Measurements from ENCODE around the gene THSD1. TPM values are rescaled to one million over a fixed set of nuclear protein-coding genes. Genes with fewer than 3 reads are reported as not detected.
A peak's percentile ranks its signal among the peaks of the same experiment; 100 is the strongest.
"Not testable (repeated sequence)": the region's sequence is repeated elsewhere in the genome, so short reads cannot be mapped to it uniquely, and the experiment has no call there.

The THSD1 gene
- total and polyA plus RNA-seq, 2 donors from 2014 or later: 2.2 to 6.4 TPM

DNA sequence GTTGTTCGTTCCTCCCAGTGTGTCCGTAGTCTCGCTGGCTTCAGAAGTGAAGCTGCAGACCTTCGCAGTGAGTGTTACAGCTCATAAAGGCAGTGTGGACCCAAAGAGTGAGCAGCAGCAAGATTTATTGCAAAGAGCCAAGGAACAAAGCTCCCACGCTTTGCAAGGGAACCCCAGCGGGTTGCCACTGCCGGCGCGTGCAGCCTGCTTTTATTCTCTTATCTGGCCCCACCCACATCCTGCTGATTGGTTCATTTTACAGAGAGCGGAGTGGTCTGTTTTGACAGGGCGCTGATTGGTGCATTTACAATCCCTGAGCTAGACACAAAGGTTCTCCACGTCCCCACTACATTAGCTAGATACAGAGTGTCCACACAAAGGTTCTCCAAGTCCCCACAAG, 1.5 kb upstream of the THSD1 start:
- peaks cover 0 to 10% (median 0%) of the 10 kb centered on the region in 3 donors for H3K4me1 ChIP-seq (ENCODE audit: control insufficient read depth in 2 of 3, insufficient read depth in 2 of 3, low read depth in 1 of 3, low read length in 3 of 3)
- H3K9ac ChIP-seq (ENCODE audit: low read length in 3 of 3); intact Hi-C loops (cut with DNase I); H3K4me3 ChIP-seq (ENCODE audit: low read length in 3 of 3); H3K27ac ChIP-seq (ENCODE audit: low read depth in 2 of 2, low read length in 2 of 2); DNase-seq; H3K27me3 ChIP-seq (ENCODE audit: control insufficient read depth, insufficient read depth, low read length); H3K36me3 ChIP-seq (ENCODE audit: control insufficient read depth in 2 of 3, insufficient read depth in 3 of 3, low read length in 3 of 3); FAIRE-seq; H3K9me3 ChIP-seq (ENCODE audit: control insufficient read depth in 2 of 3, insufficient read depth in 1 of 3, low read length in 3 of 3): not testable (repeated sequence)

GRCh38 chr13:52406629-52407028, 657 bp upstream of the THSD1 start:
- Histone ChIP-seq H3K27me3 (ENCODE audit: control insufficient read depth, insufficient read depth, low read length) (peaks cover 6% of the 10 kb centered on the region), H3K4me1 (ENCODE audit: control insufficient read depth in 2 of 3, insufficient read depth in 2 of 3, low read depth in 1 of 3, low read length in 3 of 3) (peaks cover 0 to 10% (median 0%) of the 10 kb centered on the region in 3 donors), H3K9ac (ENCODE audit: low read length in 3 of 3) (no peak overlapping the region), H3K27ac (ENCODE audit: low read depth in 2 of 2, low read length in 2 of 2) (no peak overlapping the region), H3K4me3 (ENCODE audit: low read length in 3 of 3) (peak overlapping the region in 1 of 3 donors; percentile 59), H3K9me3 (ENCODE audit: control insufficient read depth in 2 of 3, insufficient read depth in 1 of 3, low read length in 3 of 3) (no peaks in the 10 kb centered on the region), H3K36me3 (ENCODE audit: control insufficient read depth in 2 of 3, insufficient read depth in 3 of 3, low read length in 3 of 3) (no peaks in the 10 kb centered on the region)
- no peak for TF ChIP-seq CTCF (IDR thresholded peaks at IDR 0.05; ENCODE audit: borderline replicate concordance, extremely low read depth, insufficient read depth)
- FAIRE-seq (no peak), DNase-seq (no peak)
- intact Hi-C loops (cut with DNase I): no loop called here

DNA sequence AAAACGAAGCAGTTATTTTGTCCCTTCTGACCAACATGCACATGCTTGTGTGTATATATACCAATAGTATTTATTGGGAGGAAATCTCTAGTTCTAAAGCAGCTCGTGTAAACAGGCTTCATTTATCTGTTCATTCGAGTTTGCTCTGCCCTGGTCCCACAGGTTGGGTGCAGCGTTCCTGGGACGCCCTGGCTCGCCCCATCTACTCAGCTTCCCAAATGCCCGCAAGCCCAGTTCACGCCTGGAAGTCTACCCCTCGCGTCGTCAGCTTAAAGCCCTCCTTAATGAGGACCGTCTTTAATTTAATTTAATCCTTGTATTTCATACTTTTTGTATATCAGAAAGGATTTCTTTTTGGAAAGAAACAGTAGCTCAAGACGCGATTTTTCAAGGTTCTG, 604 bp downstream of the THSD1 start:
- Histone ChIP-seq H3K4me3 (ENCODE audit: low read length in 3 of 3) (peak overlapping the region; percentile 35 to 59 (median 41)), H3K27ac (ENCODE audit: low read depth in 2 of 2, low read length in 2 of 2) (peak overlapping the region in 1 of 2 donors; percentile 36), H3K9me3 (ENCODE audit: control insufficient read depth in 2 of 3, insufficient read depth in 1 of 3, low read length in 3 of 3) (no peaks in the 10 kb centered on the region), H3K9ac (ENCODE audit: low read length in 3 of 3) (no peak overlapping the region), H3K27me3 (ENCODE audit: control insufficient read depth, insufficient read depth, low read length) (peaks cover 6% of the 10 kb centered on the region), H3K36me3 (ENCODE audit: control insufficient read depth in 2 of 3, insufficient read depth in 3 of 3, low read length in 3 of 3) (no peaks in the 10 kb centered on the region), H3K4me1 (ENCODE audit: control insufficient read depth in 2 of 3, insufficient read depth in 2 of 3, low read depth in 1 of 3, low read length in 3 of 3) (peaks cover 0 to 10% (median 0%) of the 10 kb centered on the region in 3 donors)
- intact Hi-C loops (cut with DNase I): no loop called here
- peak in 2 of 5 donors; percentile 10 to 17 for DNase-seq
- TF ChIP-seq CTCF (IDR thresholded peaks at IDR 0.05; ENCODE audit: borderline replicate concordance, extremely low read depth, insufficient read depth): no peak
- FAIRE-seq: no peak

GRCh38 chr13:52399708-52400107, 6.3 kb downstream of the THSD1 start:
- H3K9me3 ChIP-seq (ENCODE audit: control insufficient read depth in 2 of 3, insufficient read depth in 1 of 3, low read length in 3 of 3): no peaks in the 10 kb centered on the region
- no peak overlapping the region for H3K27ac ChIP-seq (ENCODE audit: low read depth in 2 of 2, low read length in 2 of 2)
- FAIRE-seq: no peak
- H3K4me1 ChIP-seq (ENCODE audit: control insufficient read depth in 2 of 3, insufficient read depth in 2 of 3, low read depth in 1 of 3, low read length in 3 of 3): no peaks in the 10 kb centered on the region
- no peak overlapping the region for H3K4me3 ChIP-seq (ENCODE audit: low read length in 3 of 3)
- no peak for DNase-seq
- peaks cover 3% of the 10 kb centered on the region for H3K27me3 ChIP-seq (ENCODE audit: control insufficient read depth, insufficient read depth, low read length)
- no peak overlapping the region for H3K9ac ChIP-seq (ENCODE audit: low read length in 3 of 3)
- intact Hi-C loops (cut with DNase I): no loop called here
- no peaks in the 10 kb centered on the region for H3K36me3 ChIP-seq (ENCODE audit: control insufficient read depth in 2 of 3, insufficient read depth in 3 of 3, low read length in 3 of 3)
- TF ChIP-seq CTCF (IDR thresholded peaks at IDR 0.05; ENCODE audit: borderline replicate concordance, extremely low read depth, insufficient read depth): no peak

Data from kidney (tissue), 14 donors.